HG02759 (cell line): ENCODE measurements around the gene PPP2R5C.

Experiments used
- ATAC-seq: cut with Tn5 transposase; IDR thresholded peaks from one replicate; pipeline ENCODE4 v1.9.1; 2021; ENCODE audit warnings: mild to moderate bottlenecking, moderate library complexity; ENCODE audit not compliant: unreplicated experiment

PPP2R5C gene

GRCh38 chr14:101909371-101910096 lies 148.0 kb downstream of the PPP2R5C start:
- ATAC-seq = no peak

- ATAC-seq = no peak
Observed at GRCh38 chr14:101912841-101913240, 151.3 kb downstream of the PPP2R5C start.

GRCh38 chr14:101914083-101914482 lies 152.6 kb downstream of the PPP2R5C start:
- no peak for ATAC-seq

- ATAC-seq = no peak
Observed at GRCh38 chr14:101915871-101916815, 154.6 kb downstream of the PPP2R5C start.

GRCh38 chr14:101916816-101917412 lies 155.4 kb downstream of the PPP2R5C start:
- no peak for ATAC-seq

- ATAC-seq = no peak
Observed at GRCh38 chr14:101917413-101918017, 156.0 kb downstream of the PPP2R5C start.

GRCh38 chr14:101918065-101918989 lies 156.8 kb downstream of the PPP2R5C start:
- no peak for ATAC-seq

- no peak for ATAC-seq
Observed at GRCh38 chr14:101920271-101920670, 158.8 kb downstream of the PPP2R5C start.

GRCh38 chr14:101922866-101923265 lies 161.4 kb downstream of the PPP2R5C start:
- no peak for ATAC-seq

GRCh38 chr14:101925152-101925551 lies 163.6 kb downstream of the PPP2R5C start:
- ATAC-seq = no peak

- no peak for ATAC-seq
Observed at GRCh38 chr14:101926085-101926484, 164.6 kb downstream of the PPP2R5C start.

GRCh38 chr14:101926620-101927019 lies 165.1 kb downstream of the PPP2R5C start:
- no peak for ATAC-seq

GRCh38 chr14:101927859-101928258 lies 166.3 kb downstream of the PPP2R5C start:
- no peak for ATAC-seq

- no peak for ATAC-seq
Observed at GRCh38 chr14:101928415-101928841, 166.9 kb downstream of the PPP2R5C start.

- no peak for ATAC-seq
Observed at GRCh38 chr14:101929096-101929495, 167.6 kb downstream of the PPP2R5C start.

- ATAC-seq = no peak
Observed at GRCh38 chr14:101929946-101930345, 168.4 kb downstream of the PPP2R5C start.

- no peak for ATAC-seq
Observed at GRCh38 chr14:101932673-101933072, 171.2 kb downstream of the PPP2R5C start.

- ATAC-seq = no peak
Observed at GRCh38 chr14:101933209-101933608, 171.7 kb downstream of the PPP2R5C start.

- no peak for ATAC-seq
Observed at GRCh38 chr14:101934601-101935150, 173.2 kb downstream of the PPP2R5C start.
